HCT116 (cell line): ENCODE measurements around the gene RASAL2. TPM values are rescaled to one million over a fixed set of nuclear protein-coding genes. Genes with fewer than 3 reads are reported as not detected.
A peak's percentile ranks its signal among the peaks of the same experiment; 100 is the strongest.

Source experiments
- ATAC-seq: fragments of 200-7000 bp; cut with Tn5 transposase; 2 replicates; pipeline ENCODE4 v1.9.1; 2020; ENCODE audit warnings: mild to moderate bottlenecking, moderate library complexity
- BruUV-seq: library from RNA; stranded (reverse); fragments of 400-500 nt; replicated peaks from 2 replicates; lab custom pipeline; 2021; lab: Mats Ljungman, UMichigan
- CTCF ChIA-PET: fragments of 300-600 bp; sonication (Branson Sonifier 250); formaldehyde crosslinking; loops from one replicate; lab custom pipeline; 2021; ENCODE audit warnings: antibody characterized with exemption; lab: Charles Lee
- POLR2A ChIA-PET: fragments of 300-600, 350-600 bp; sonication (Branson Sonifier 250); formaldehyde crosslinking; loops from one replicate; lab custom pipeline; 2021; ENCODE audit warnings: antibody characterized with exemption; lab: Charles Lee
- RAD21 ChIA-PET, 2 experiments: fragments of 300-600 bp; sonication (Branson Sonifier 250); formaldehyde crosslinking; loops; one replicate each; lab custom pipeline; 2023; ENCODE audit warnings: low total read pairs in 2 of 2; ENCODE audit not compliant: uncharacterized antibody in 2 of 2, unreplicated experiment in 2 of 2, low non-redundant PET in 1 of 2; lab: Charles Lee
- DNase-seq: peaks from one replicate; pipeline ENCODE4 v3.0.0-alpha.2; 2010; ENCODE audit warnings: low read depth, low spot score
- H2AFZ ChIP-seq: fragments of 200-600 bp; shearing (Covaris generic), sonication (generic); 2 replicates; pipeline ENCODE4 v1.6.1; 2017; ENCODE audit warnings: low read depth, mixed run types, mixed read lengths, antibody characterized with exemption, low read length; ENCODE audit not compliant: poor library complexity, severe bottlenecking
- H3K27ac ChIP-seq: 2 replicates; pipeline ENCODE4 v1.5.1; 2012; ENCODE audit warnings: low read depth, low read length
- H3K27me3 ChIP-seq: fragments of 200-600 bp; sonication (generic); 2 replicates; pipeline ENCODE4 v1.6.1; 2016; ENCODE audit warnings: mixed run types, low read length, mixed read lengths; ENCODE audit not compliant: insufficient read depth
- H3K36me3 ChIP-seq, 2 experiments: fragments of 200-500 bp in 1 of 2; fragments of 200-600 bp in 1 of 2; sonication (Bioruptor generic) in 1 of 2; sonication (generic) in 1 of 2; 2 replicates each; pipeline versions ENCODE4 v1.5.1 to v1.6.1; 2014 to 2016; ENCODE audit warnings: low read length in 2 of 2, inconsistent platforms in 1 of 2, mixed read lengths in 1 of 2, mixed run types in 1 of 2; ENCODE audit not compliant: insufficient read depth in 2 of 2, control insufficient read depth in 1 of 2
- H3K4me1 ChIP-seq, 2 experiments: fragments of 200-600 bp in 1 of 2; sonication (generic) in 1 of 2; 2 replicates each; pipeline versions ENCODE4 v1.5.1 to v1.6.1; 2012 to 2017; ENCODE audit warnings: low read length in 2 of 2, inconsistent platforms in 1 of 2, mild to moderate bottlenecking in 1 of 2, mixed read lengths in 1 of 2, mixed run types in 1 of 2, moderate library complexity in 1 of 2; ENCODE audit not compliant: insufficient read depth in 2 of 2, control insufficient read depth in 1 of 2
- H3K4me2 ChIP-seq: fragments of 200-600 bp; sonication (generic); 2 replicates; pipeline ENCODE4 v1.6.1; 2017; ENCODE audit warnings: mixed run types, low read length, mixed read lengths
- H3K4me3 ChIP-seq, 2 experiments: fragments of 200-600 bp in 1 of 2; sonication (generic) in 1 of 2; replicated peaks in 1 of 2; 2 replicates each; pipeline ENCODE4 v1.5.1; 2011 to 2016; ENCODE audit warnings: low read length in 2 of 2, control low read depth in 1 of 2, low read depth in 1 of 2, mild to moderate bottlenecking in 1 of 2, mixed read lengths in 1 of 2, mixed run types in 1 of 2
- H3K79me2 ChIP-seq: fragments of 200-600 bp; sonication (generic); 2 replicates; pipeline ENCODE4 v1.6.1; 2017; ENCODE audit warnings: mild to moderate bottlenecking, mixed run types, low read length, moderate library complexity, mixed read lengths; ENCODE audit not compliant: insufficient read depth
- H3K9ac ChIP-seq: fragments of 200-600 bp; sonication (generic); 2 replicates; pipeline ENCODE4 v1.6.1; 2016; ENCODE audit warnings: low read length, mixed read lengths
- H3K9me2 ChIP-seq: fragments of 200-600 bp; sonication (generic), shearing (Covaris generic); 2 replicates; pipeline ENCODE4 v1.6.1; 2017; ENCODE audit warnings: mixed run types, mild to moderate bottlenecking, moderate library complexity; ENCODE audit not compliant: insufficient read depth
- H3K9me3 ChIP-seq, 2 experiments: fragments of 200-500 bp in 1 of 2; fragments of 200-600 bp in 1 of 2; sonication (Bioruptor generic) in 1 of 2; sonication (generic) in 1 of 2; 2 replicates each; pipeline ENCODE4 v1.6.1; 2014 to 2017; ENCODE audit warnings: low read length in 2 of 2, mixed read lengths in 2 of 2, inconsistent platforms in 1 of 2, low read depth in 1 of 2, mild to moderate bottlenecking in 1 of 2, mixed run types in 1 of 2, moderate library complexity in 1 of 2; ENCODE audit not compliant: control insufficient read depth in 1 of 2, insufficient read depth in 1 of 2
- H4K20me1 ChIP-seq: fragments of 200-600 bp; sonication (generic), shearing (Covaris generic); 2 replicates; pipeline ENCODE4 v1.6.1; 2017; ENCODE audit warnings: mixed run types, mild to moderate bottlenecking, moderate library complexity; ENCODE audit not compliant: insufficient read depth
- CEBPB ChIP-seq: IDR thresholded peaks from 2 replicates; pipeline ENCODE4 v1.6.1; 2012; ENCODE audit warnings: low read depth
- EGR1 ChIP-seq: IDR thresholded peaks from 2 replicates; pipeline ENCODE4 v1.6.1; 2012; ENCODE audit warnings: low read depth
- EZH2 ChIP-seq: fragments of 200-600 bp; sonication (generic); IDR thresholded peaks from 2 replicates; pipeline ENCODE4 v1.6.1; 2017; ENCODE audit warnings: antibody characterized with exemption, mixed run types
- POLR2A ChIP-seq: IDR thresholded peaks from 2 replicates; pipeline ENCODE4 v1.7.0; 2011; ENCODE audit warnings: borderline replicate concordance; ENCODE audit not compliant: insufficient read depth, insufficient read length; ENCODE audit errors: extremely low read depth
- REST ChIP-seq: IDR thresholded peaks from 2 replicates; pipeline ENCODE4 v1.6.1; 2012; ENCODE audit warnings: low read depth
- SIN3A ChIP-seq: IDR thresholded peaks from 2 replicates; pipeline ENCODE4 v1.6.1; 2012; ENCODE audit warnings: low read depth
- SRF ChIP-seq: IDR thresholded peaks from 2 replicates; pipeline ENCODE4 v1.6.1; 2012; ENCODE audit warnings: low read depth
- TCF7L2 ChIP-seq: IDR thresholded peaks from 2 replicates; pipeline ENCODE4 v1.7.0; 2011; ENCODE audit warnings: borderline replicate concordance, inconsistent platforms; ENCODE audit not compliant: insufficient read depth, insufficient read length; ENCODE audit errors: extremely low read depth
- YY1 ChIP-seq: IDR thresholded peaks from 2 replicates; pipeline ENCODE4 v1.6.1; 2011; ENCODE audit warnings: low read length, low read depth, moderate library complexity, mild to moderate bottlenecking; ENCODE audit not compliant: insufficient replicate concordance; ENCODE audit errors: extremely low read depth
- ZBTB33 ChIP-seq: IDR thresholded peaks from 2 replicates; pipeline ENCODE4 v1.6.1; 2011; ENCODE audit warnings: mild to moderate bottlenecking, low read length, moderate library complexity; ENCODE audit not compliant: insufficient replicate concordance; ENCODE audit errors: extremely low read depth
- ZFX ChIP-seq: fragments of 450-650 bp; IDR thresholded peaks from 2 replicates; pipeline ENCODE4 v1.6.1; 2017
- ZNF274 ChIP-seq: fragments of 200-500 bp; sonication (Bioruptor generic); IDR thresholded peaks from 2 replicates; pipeline ENCODE4 v1.6.1; 2014; ENCODE audit warnings: mild to moderate bottlenecking, low read depth, low read length, inconsistent platforms
- intact Hi-C: fragments of 100-400 bp; cut with micrococcal nuclease; formaldehyde crosslinking; loops from 2 replicates; pipeline ENCODE4 v1.10.0; 2022
- total RNA-seq: library from RNA; stranded (reverse); gene quantifications from one replicate; pipeline ENCODE4 v1.2.1, GENCODE V29; 2021; ENCODE audit not compliant: unreplicated experiment

RASAL2 gene
- total RNA-seq, 1 experiment from 2014 or later = 11.7 TPM

GRCh38 chr1:178237121-178237520 lies 143.2 kb downstream of the RASAL2 start:
- no peaks in the 10 kb centered on the region; the same call in 1 of the 2 replicates for H3K9me2 ChIP-seq
- no peak overlapping the region for H3K4me3 ChIP-seq
- no peak for ATAC-seq
- ChIA-PET POLR2A (no interaction called here), CTCF (no interaction called here), RAD21 (no interaction called here)
- no peak overlapping the region for H2AFZ ChIP-seq
- peaks cover 31 to 74% of the 10 kb centered on the region in 2 experiments for H3K4me1 ChIP-seq
- H3K79me2 ChIP-seq = peaks cover 18% of the 10 kb centered on the region; the same call in 1 of the 2 replicates
- H3K4me2 ChIP-seq = no peak overlapping the region
- no peaks in the 10 kb centered on the region for H3K36me3 ChIP-seq
- intact Hi-C loops = loop anchor here (5.0 kb wide), 1 partner anchor 145 kb away; the partner anchor contains the start of gene RASAL2
- no peaks in the 10 kb centered on the region for H3K9me3 ChIP-seq
- no peak overlapping the region for H3K27ac ChIP-seq
- no peak for DNase-seq
- no peak overlapping the region for H3K9ac ChIP-seq
- H3K27me3 ChIP-seq = no peaks in the 10 kb centered on the region
- BruUV-seq = no TSS peak
- no peak for TF ChIP-seq ZNF274
- no peak for TF ChIP-seq EZH2
- no peak for TF ChIP-seq SIN3A
- no peak for TF ChIP-seq SRF
- TF ChIP-seq POLR2A = no peak
- TF ChIP-seq EGR1 = no peak
- H4K20me1 ChIP-seq = no peaks in the 10 kb centered on the region

- ChIA-PET RAD21 (no interaction called here), CTCF (interaction anchor here (2.1 kb wide), 1 partner anchor 61 kb away, joined by 4 read pairs; no protein-coding TSS in a partner anchor), POLR2A (no interaction called here)
- H3K9me3 ChIP-seq = no peaks in the 10 kb centered on the region
- DNase-seq = peak; percentile 98
- no peak overlapping the region for H2AFZ ChIP-seq
- intact Hi-C loops = loop anchor here (2.0 to 5.0 kb wide), 2 partner anchors 112 to 147 kb away; partner anchors contain the start of gene RASAL2
- H3K27me3 ChIP-seq = no peaks in the 10 kb centered on the region
- peak overlapping the region; percentile 70; the same call in 1 of the 2 replicates for H3K27ac ChIP-seq
- no peaks in the 10 kb centered on the region for H4K20me1 ChIP-seq
- no peaks in the 10 kb centered on the region for H3K36me3 ChIP-seq
- H3K9ac ChIP-seq = peak overlapping the region; percentile 48
- ATAC-seq = peak; percentile 93
- peak overlapping the region; percentile 71 for H3K4me2 ChIP-seq
- H3K4me3 ChIP-seq = peak overlapping the region in 1 of 2 experiments; percentile 40; a peak in 2 of 4 replicates
- no TSS peak for BruUV-seq
- peaks cover 31 to 78% of the 10 kb centered on the region in 2 experiments for H3K4me1 ChIP-seq
- peaks cover 14% of the 10 kb centered on the region; the same call in 1 of the 2 replicates for H3K79me2 ChIP-seq
- H3K9me2 ChIP-seq = no peaks in the 10 kb centered on the region; the same call in 1 of the 2 replicates
- TF ChIP-seq SIN3A (peak; percentile 92), ZNF274 (no peak), SRF (peak; percentile 87), TCF7L2 (peak; percentile 79), ZBTB33 (peak; percentile 86), YY1 (peak; percentile 44), REST (no peak), EGR1 (0 out of 2 replicates have a peak, but pooled peaks have one; percentile 11), CEBPB (peak; percentile 100), ZFX (no peak)
These were observed 145.0 kb downstream of the RASAL2 start for GRCh38 chr1:178238722-178239510.
